Progenitor cell of endocrine pancreas (in vitro differentiated cells): ENCODE results near the gene HOXA1. TPM values are rescaled to one million over a fixed set of nuclear protein-coding genes. Genes with fewer than 3 reads are reported as not detected.

Source experiments
- DNase-seq: peaks from one replicate; pipeline ENCODE4 v3.0.0; 2021; ENCODE audit warnings: low spot score; ENCODE audit not compliant: unreplicated experiment
- H3K27ac Mint-ChIP-seq: 2 replicates; pipeline ENCODE4 v1.8.0; 2021; ENCODE audit warnings: mild to moderate bottlenecking, moderate library complexity, mixed read lengths
- H3K27me3 Mint-ChIP-seq: 2 replicates; pipeline ENCODE4 v1.8.0; 2021; ENCODE audit warnings: mixed read lengths
- H3K36me3 Mint-ChIP-seq: 2 replicates; pipeline ENCODE4 v1.8.0; 2022; ENCODE audit warnings: mixed read lengths; ENCODE audit not compliant: insufficient read depth
- H3K4me1 Mint-ChIP-seq: 2 replicates; pipeline ENCODE4 v1.8.0; 2021; ENCODE audit warnings: low read depth, mixed read lengths
- H3K4me3 Mint-ChIP-seq: 2 replicates; pipeline ENCODE4 v1.8.0; 2021; ENCODE audit warnings: low read depth, mild to moderate bottlenecking, moderate library complexity, mixed read lengths
- H3K9me3 Mint-ChIP-seq: 2 replicates; pipeline ENCODE4 v1.8.0; 2021; ENCODE audit warnings: low read depth, mixed read lengths
- CTCF ChIP-seq: fragments of 200-600 bp; sonication (generic); IDR thresholded peaks from one replicate; pipeline ENCODE4 v1.5.0; 2021; ENCODE audit warnings: antibody characterized with exemption, mild to moderate bottlenecking; ENCODE audit not compliant: unreplicated experiment
- long read RNA-seq: library from polyadenylated mRNA; unstranded; transcript quantifications from one replicate; pipeline ENCODE4 v2.0.0, GENCODE V29; 2020
- total RNA-seq: library from RNA; stranded (reverse); gene quantifications from 2 replicates; pipeline ENCODE4 v1.2.1, GENCODE V29; 2021

HOXA1 gene
- 27.4 and 31.2 TPM in 2 replicates for total RNA-seq
- long read RNA-seq, transcript HOXA1-202 (3 exons, 2,016 nt): minor isoform, 15 of 38 reads
- long read RNA-seq, transcript HOXA1-201 (2 exons, 2,517 nt): major isoform, 16 of 38 reads
- long read RNA-seq, partial matches to known transcripts: 0 of 38 reads
- long read RNA-seq, other reads (novel, unspliced or antisense): 7 of 38 reads

DNA sequence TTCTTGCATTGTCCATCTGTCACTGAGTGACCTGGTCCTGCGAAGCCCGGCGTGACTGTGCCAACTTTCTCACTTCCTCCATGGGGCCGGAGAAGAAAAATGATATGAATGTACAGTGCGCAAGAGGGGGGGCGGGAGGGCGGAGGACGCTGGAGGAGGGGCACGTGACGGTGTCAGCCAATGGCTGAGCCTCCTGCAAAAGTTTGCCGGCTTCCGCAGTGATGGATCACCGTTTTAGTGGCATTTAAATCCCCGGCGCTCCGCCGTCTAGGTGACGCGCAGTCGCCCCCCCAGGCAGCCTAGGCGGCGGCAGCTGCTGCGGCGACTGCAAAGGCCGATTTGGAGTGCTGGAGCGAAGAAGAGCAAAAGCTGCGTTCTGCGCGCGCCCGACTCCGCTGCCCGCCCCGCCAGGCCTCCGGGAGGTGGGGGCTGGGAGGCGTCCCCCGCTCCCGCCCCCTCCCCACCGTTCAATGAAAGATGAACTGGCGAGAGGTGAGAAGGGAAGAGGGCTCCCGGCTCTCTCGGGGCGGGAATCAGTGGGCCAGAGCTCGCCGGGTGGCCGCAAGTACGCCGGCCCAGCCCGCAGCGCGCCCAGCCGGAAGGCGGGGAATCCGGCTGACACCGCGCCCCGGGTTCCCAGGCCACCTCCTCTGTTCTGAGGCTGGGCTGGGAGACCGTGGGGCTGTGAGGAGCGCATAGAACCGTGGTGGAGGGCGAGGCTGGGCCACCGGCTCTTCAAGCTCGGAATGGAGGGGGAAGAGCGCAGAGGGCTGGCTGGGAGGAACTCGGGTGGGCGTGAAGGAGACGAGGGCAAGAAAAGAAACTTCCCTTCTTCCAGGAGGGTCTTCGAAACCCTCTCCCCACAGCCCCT, at the start of gene HOXA1:
HOXA1 (minus strand) TSS at position 104 of the 871 bp plus-strand sequence; CDS start at position 16, 88 bp downstream.
- Mint-ChIP-seq H3K4me1 (peaks cover 60% of the 10 kb centered on the region), H3K36me3 (peaks cover 17% of the 10 kb centered on the region), H3K27ac (peak within 1 kb of the TSS; percentile 98), H3K4me3 (peak within 1 kb of the TSS; percentile 94), H3K9me3 (no peaks in the 10 kb centered on the region), H3K27me3 (no peaks in the 10 kb centered on the region)
- no peak for TF ChIP-seq CTCF
- peak; percentile 85 for DNase-seq

DNA sequence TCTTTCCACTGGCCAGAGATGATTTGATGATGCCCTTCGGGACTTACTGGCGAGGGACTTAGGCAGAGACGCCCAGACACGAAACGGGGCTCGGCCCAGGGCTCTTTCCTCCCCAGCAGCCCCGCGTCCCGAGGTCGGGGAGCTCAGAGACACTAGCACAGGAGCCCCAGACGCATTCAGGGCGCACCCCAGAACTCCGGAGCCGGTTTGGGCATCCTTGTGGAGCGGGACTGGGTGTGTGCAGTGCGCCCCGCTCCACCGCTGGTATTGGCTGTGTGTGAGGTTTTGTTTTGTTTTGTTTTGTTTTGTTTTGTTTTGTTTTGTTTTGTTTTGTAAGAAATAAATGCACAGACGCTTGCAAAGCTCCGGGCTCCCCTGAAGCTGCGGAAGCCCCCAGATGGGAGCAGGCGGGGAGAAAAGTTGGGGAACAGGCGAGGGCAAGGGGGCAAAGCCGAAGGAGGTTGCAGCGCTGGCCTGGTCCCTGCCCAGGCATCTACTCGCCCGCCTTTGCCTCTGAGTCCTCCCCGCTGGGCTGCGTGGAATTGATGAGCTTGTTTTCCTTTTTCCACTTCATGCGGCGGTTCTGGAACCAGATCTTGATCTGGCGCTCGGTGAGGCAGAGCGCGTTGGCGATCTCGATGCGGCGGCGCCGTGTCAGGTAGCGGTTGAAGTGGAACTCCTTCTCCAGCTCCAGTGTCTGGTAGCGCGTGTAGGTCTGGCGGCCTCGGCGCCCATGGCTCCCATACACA, 49.5 kb upstream of the HOXA1 start:
- H3K4me3 Mint-ChIP-seq: peak overlapping the region; percentile 20
- H3K4me1 Mint-ChIP-seq: peaks cover 26% of the 10 kb centered on the region
- no peak overlapping the region for H3K27ac Mint-ChIP-seq
- H3K27me3 Mint-ChIP-seq: peaks cover 58% of the 10 kb centered on the region
- H3K36me3 Mint-ChIP-seq: peaks cover 6% of the 10 kb centered on the region
- no peaks in the 10 kb centered on the region for H3K9me3 Mint-ChIP-seq
- TF ChIP-seq CTCF: no peak
- no peak for DNase-seq

DNA sequence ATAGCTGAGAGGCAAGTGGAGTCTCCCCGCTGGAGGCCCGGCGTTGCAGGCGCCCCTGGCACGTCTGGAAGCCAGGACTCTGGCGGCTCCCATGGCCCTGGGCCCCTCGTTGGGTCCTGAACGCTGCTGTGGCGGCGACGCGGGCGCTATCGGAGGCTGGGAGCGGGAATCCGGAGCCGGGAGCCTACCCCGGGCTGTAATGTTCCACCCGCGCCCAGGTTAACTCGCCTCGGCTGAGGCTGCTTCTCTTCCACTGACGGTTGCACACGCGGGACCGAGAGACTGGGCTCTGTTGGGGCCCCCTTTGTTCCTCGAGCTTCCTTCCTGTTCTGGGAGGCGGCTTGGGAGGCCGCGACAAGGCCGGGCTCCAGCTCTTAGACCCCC, 49.0 kb upstream of the HOXA1 start:
- Mint-ChIP-seq H3K27me3 (peaks cover 53% of the 10 kb centered on the region), H3K36me3 (peaks cover 6% of the 10 kb centered on the region), H3K4me1 (peaks cover 29% of the 10 kb centered on the region), H3K27ac (no peak overlapping the region), H3K9me3 (no peaks in the 10 kb centered on the region), H3K4me3 (peak overlapping the region; percentile 20)
- no peak for DNase-seq
- TF ChIP-seq CTCF: no peak

GRCh38 chr7:27143950-27144780, 48.4 kb upstream of the HOXA1 start:
- Mint-ChIP-seq H3K9me3 (no peaks in the 10 kb centered on the region), H3K27ac (peak overlapping the region; percentile 52), H3K4me1 (peaks cover 27% of the 10 kb centered on the region), H3K27me3 (peaks cover 47% of the 10 kb centered on the region), H3K36me3 (peaks cover 6% of the 10 kb centered on the region), H3K4me3 (peak overlapping the region; percentile 93)
- no peak for TF ChIP-seq CTCF
- DNase-seq: no peak
